GM12864 (cell line): ENCODE data around the gene PTS.

ENCODE experiments used
- DNase-seq: peaks from one replicate; pipeline ENCODE4 v3.0.0-alpha.2; 2011; ENCODE audit warnings: low read depth
- H3K4me3 ChIP-seq: 2 replicates; pipeline ENCODE4 v1.5.1; 2011; ENCODE audit warnings: mild to moderate bottlenecking, low read depth, low read length, control low read depth
- TF ChIP-seq, protein P1 (sequence below): IDR thresholded peaks from 2 replicates; pipeline ENCODE4 v1.5.1; 2011; ENCODE audit warnings: low read depth, mild to moderate bottlenecking, moderate library complexity, low read length, control low read depth, inconsistent platforms; ENCODE audit errors: missing control alignments

Gene PTS

DNA sequence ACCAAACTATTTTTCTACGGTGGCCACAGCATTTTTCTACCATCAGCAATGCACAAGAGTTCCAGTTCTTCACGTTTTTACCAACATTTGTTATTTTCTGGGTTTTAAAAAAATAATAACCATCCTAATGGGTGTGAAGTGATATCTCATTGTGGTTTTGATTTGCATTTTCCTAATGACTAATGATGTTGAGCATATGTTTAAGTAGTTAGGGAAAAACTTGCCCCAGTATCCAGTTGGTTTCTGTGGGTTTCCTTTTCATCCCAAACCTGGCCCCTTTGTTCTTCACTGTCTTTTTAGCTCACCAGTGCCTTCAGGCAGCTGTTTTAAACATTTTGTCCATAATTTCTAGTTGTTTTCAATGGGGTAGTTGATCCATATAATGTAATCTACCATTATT, 14.7 kb upstream of the PTS start:
- TF ChIP-seq, protein P1, sequence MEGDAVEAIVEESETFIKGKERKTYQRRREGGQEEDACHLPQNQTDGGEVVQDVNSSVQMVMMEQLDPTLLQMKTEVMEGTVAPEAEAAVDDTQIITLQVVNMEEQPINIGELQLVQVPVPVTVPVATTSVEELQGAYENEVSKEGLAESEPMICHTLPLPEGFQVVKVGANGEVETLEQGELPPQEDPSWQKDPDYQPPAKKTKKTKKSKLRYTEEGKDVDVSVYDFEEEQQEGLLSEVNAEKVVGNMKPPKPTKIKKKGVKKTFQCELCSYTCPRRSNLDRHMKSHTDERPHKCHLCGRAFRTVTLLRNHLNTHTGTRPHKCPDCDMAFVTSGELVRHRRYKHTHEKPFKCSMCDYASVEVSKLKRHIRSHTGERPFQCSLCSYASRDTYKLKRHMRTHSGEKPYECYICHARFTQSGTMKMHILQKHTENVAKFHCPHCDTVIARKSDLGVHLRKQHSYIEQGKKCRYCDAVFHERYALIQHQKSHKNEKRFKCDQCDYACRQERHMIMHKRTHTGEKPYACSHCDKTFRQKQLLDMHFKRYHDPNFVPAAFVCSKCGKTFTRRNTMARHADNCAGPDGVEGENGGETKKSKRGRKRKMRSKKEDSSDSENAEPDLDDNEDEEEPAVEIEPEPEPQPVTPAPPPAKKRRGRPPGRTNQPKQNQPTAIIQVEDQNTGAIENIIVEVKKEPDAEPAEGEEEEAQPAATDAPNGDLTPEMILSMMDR = no peak
- DNase-seq = no peak
- no peak overlapping the region for H3K4me3 ChIP-seq

DNA sequence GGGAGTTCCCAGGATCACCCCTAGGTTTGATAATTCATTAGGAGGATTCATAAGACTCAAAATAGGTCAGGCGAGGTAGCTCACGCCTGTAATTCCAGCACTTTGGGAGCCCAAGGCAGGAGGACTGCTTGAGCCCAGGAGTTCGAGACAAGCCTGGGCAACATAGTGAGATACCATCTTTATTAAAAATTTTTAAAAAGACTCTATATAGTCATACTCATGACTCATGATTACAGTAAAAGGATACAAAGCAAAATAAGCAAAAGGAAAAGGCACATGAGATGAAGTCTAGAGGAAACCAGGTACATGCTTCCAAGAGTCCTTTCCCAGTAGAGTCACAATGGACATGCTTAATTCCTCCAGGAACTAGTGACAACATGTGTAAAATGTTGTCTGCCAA, 13.9 kb upstream of the PTS start:
- TF ChIP-seq, protein P1 = no peak
- H3K4me3 ChIP-seq = no peak overlapping the region
- no peak for DNase-seq

GRCh38 chr11:112212710-112213109, 13.5 kb upstream of the PTS start:
- TF ChIP-seq, protein P1 = no peak
- no peak overlapping the region for H3K4me3 ChIP-seq
- DNase-seq = no peak

GRCh38 chr11:112213753-112214152, 12.5 kb upstream of the PTS start:
- H3K4me3 ChIP-seq = no peak overlapping the region
- no peak for DNase-seq
- TF ChIP-seq, protein P1 = no peak

- DNase-seq = no peak
- no peak overlapping the region for H3K4me3 ChIP-seq
- TF ChIP-seq, protein P1 = no peak
These were observed 10.6 kb upstream of the PTS start for GRCh38 chr11:112215621-112216020.

GRCh38 chr11:112216561-112217105, 9.6 kb upstream of the PTS start:
- DNase-seq = no peak
- TF ChIP-seq, protein P1 = no peak
- H3K4me3 ChIP-seq = no peak overlapping the region

- TF ChIP-seq, protein P1 = peak; percentile 72
- no peak overlapping the region for H3K4me3 ChIP-seq
- DNase-seq = peak; percentile 57
These were observed 6.6 kb upstream of the PTS start for GRCh38 chr11:112219476-112220232.
